Measurements from ENCODE around the gene PLEKHM3.

Gene PLEKHM3

GRCh38 chr2:208025037-208025813 lies at the start of gene PLEKHM3:
PLEKHM3 (minus strand) TSS chr2:208025527; CDS start chr2:208001639, 23,888 bp downstream.
- TF ChIP-seq CTCF (IDR thresholded peaks at IDR 0.05; ENCODE audit: low read depth, low read length), result no peak
- Histone ChIP-seq H3K27me3 (ENCODE audit: insufficient read depth, low read depth, severe bottlenecking) (no peaks in the 10 kb centered on the region), H3K27ac (peak within 1 kb of the TSS; percentile 76), H3K9me3 (ENCODE audit: severe bottlenecking) (no peaks in the 10 kb centered on the region), H3K36me3 (peaks cover 2% of the 10 kb centered on the region; the same call in 1 of the 2 replicates), H3K4me3 (ENCODE audit: low read depth, low read length) (peak within 1 kb of the TSS; percentile 95)
- peak; percentile 83 for DNase-seq

GRCh38 chr2:208074610-208075356 lies 49.5 kb upstream of the PLEKHM3 start:
- DNase-seq, result no peak
- no peak overlapping the region for H3K4me3 ChIP-seq (ENCODE audit: low read depth, low read length)
- H3K36me3 ChIP-seq, result no peaks in the 10 kb centered on the region
- H3K27ac ChIP-seq, result no peak overlapping the region
- H3K9me3 ChIP-seq (ENCODE audit: severe bottlenecking), result no peaks in the 10 kb centered on the region
- H3K27me3 ChIP-seq (ENCODE audit: insufficient read depth, low read depth, severe bottlenecking), result no peaks in the 10 kb centered on the region
- no peak for TF ChIP-seq CTCF (IDR thresholded peaks at IDR 0.05; ENCODE audit: low read depth, low read length)

GRCh38 chr2:208072250-208072892 lies 47.0 kb upstream of the PLEKHM3 start:
- DNase-seq, result peak; percentile 68

GRCh38 chr2:208069186-208069585 lies 43.9 kb upstream of the PLEKHM3 start:
- H3K4me3 ChIP-seq (ENCODE audit: low read depth, low read length), result no peak overlapping the region
- H3K27ac ChIP-seq, result no peak overlapping the region
- H3K27me3 ChIP-seq (ENCODE audit: insufficient read depth, low read depth, severe bottlenecking), result no peaks in the 10 kb centered on the region
- H3K36me3 ChIP-seq, result no peaks in the 10 kb centered on the region
- no peak for TF ChIP-seq CTCF (IDR thresholded peaks at IDR 0.05; ENCODE audit: low read depth, low read length)
- H3K9me3 ChIP-seq (ENCODE audit: severe bottlenecking), result no peaks in the 10 kb centered on the region
- no peak for DNase-seq

More at GRCh38 chr2:208072250-208072892, 47.0 kb upstream of the PLEKHM3 start:
- no peak overlapping the region for H3K4me3 ChIP-seq (ENCODE audit: low read depth, low read length)
- peak; percentile 86 for TF ChIP-seq CTCF (IDR thresholded peaks at IDR 0.05; ENCODE audit: low read depth, low read length)
- no peaks in the 10 kb centered on the region for H3K27me3 ChIP-seq (ENCODE audit: insufficient read depth, low read depth, severe bottlenecking)
- H3K27ac ChIP-seq, result no peak overlapping the region
- H3K36me3 ChIP-seq, result no peaks in the 10 kb centered on the region
- no peaks in the 10 kb centered on the region for H3K9me3 ChIP-seq (ENCODE audit: severe bottlenecking)

GRCh38 chr2:208066016-208066415 lies 40.7 kb upstream of the PLEKHM3 start:
- TF ChIP-seq CTCF (IDR thresholded peaks at IDR 0.05; ENCODE audit: low read depth, low read length), result no peak
- H3K27me3 ChIP-seq (ENCODE audit: insufficient read depth, low read depth, severe bottlenecking), result no peaks in the 10 kb centered on the region
- no peaks in the 10 kb centered on the region for H3K36me3 ChIP-seq
- no peak overlapping the region for H3K4me3 ChIP-seq (ENCODE audit: low read depth, low read length)
- no peak for DNase-seq
- no peaks in the 10 kb centered on the region for H3K9me3 ChIP-seq (ENCODE audit: severe bottlenecking)
- no peak overlapping the region for H3K27ac ChIP-seq
